DND-41 (cell line): ENCODE results near the gene MRPS23.

Experiments
- EZH2 ChIP-seq: IDR thresholded peaks from 3 replicates; pipeline ENCODE4 v1.6.1; 2012; ENCODE audit warnings: borderline replicate concordance, low read depth, mild to moderate bottlenecking, moderate library complexity, low read length, inconsistent platforms; ENCODE audit not compliant: severe bottlenecking
- TF ChIP-seq, protein P1 (sequence below): IDR thresholded peaks from 2 replicates; pipeline ENCODE4 v1.5.1; 2012; ENCODE audit warnings: borderline replicate concordance, low read length, moderate library complexity, mild to moderate bottlenecking; ENCODE audit not compliant: poor library complexity, severe bottlenecking; ENCODE audit errors: extremely low read depth

DNA sequence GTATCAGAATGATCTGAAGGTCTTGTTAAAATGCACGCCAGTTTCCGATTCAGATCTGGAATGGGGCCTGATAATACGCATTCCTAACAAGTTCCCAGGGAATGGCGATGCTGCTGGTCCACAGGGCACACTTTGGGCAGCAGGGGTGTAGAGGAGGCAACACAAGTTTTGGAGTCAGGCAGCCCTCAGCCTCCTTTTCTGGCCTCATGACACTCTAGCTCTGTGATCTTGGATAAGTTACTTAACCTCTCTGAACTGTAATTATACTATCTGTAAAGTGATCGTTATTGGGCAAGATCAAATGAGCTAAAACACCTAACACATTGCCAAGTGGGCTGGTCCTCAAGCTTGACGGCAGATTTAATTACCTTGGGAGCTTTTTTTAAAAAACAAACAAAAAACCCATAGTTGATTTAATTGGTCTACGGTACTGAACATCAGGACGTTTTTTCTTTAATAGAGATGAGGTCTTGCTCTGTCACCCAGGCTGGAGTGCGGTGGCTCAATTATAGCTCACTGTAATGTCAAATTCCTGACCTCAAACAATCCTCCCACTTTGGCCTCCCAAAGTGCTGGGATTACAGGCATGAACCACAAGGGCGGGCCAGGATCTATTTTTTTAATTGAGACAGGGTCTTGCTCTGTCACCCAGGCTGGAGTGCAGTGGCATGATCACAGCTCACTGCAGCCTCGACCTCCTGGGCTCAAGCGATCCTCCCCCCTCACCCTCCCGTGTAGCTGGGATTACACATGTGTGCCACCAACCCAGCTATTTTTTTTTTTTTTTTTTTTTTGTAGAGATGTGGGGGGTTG, 10.0 kb upstream of the MRPS23 start:
- TF ChIP-seq, protein P1, sequence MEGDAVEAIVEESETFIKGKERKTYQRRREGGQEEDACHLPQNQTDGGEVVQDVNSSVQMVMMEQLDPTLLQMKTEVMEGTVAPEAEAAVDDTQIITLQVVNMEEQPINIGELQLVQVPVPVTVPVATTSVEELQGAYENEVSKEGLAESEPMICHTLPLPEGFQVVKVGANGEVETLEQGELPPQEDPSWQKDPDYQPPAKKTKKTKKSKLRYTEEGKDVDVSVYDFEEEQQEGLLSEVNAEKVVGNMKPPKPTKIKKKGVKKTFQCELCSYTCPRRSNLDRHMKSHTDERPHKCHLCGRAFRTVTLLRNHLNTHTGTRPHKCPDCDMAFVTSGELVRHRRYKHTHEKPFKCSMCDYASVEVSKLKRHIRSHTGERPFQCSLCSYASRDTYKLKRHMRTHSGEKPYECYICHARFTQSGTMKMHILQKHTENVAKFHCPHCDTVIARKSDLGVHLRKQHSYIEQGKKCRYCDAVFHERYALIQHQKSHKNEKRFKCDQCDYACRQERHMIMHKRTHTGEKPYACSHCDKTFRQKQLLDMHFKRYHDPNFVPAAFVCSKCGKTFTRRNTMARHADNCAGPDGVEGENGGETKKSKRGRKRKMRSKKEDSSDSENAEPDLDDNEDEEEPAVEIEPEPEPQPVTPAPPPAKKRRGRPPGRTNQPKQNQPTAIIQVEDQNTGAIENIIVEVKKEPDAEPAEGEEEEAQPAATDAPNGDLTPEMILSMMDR, result no peak
- TF ChIP-seq EZH2, result no peak
